ENCODE data around the gene AKR7A3.
"Not testable (repeated sequence)": the region's sequence is repeated elsewhere in the genome, so short reads cannot be mapped to it uniquely, and the experiment has no call there.

Gene AKR7A3

GRCh38 chr1:19287436-19288185 lies 959 bp downstream of the AKR7A3 start:
- no peak for DNase-seq (ENCODE audit: low read depth)

GRCh38 chr1:19285807-19286206 lies 2.8 kb downstream of the AKR7A3 start:
- not testable (repeated sequence) for DNase-seq (ENCODE audit: low read depth)

GRCh38 chr1:19285366-19285765 lies 3.2 kb downstream of the AKR7A3 start:
- DNase-seq (ENCODE audit: low read depth), result not testable (repeated sequence)

- DNase-seq (ENCODE audit: low read depth), result no peak
Measured at GRCh38 chr1:19284881-19285280, 3.7 kb downstream of the AKR7A3 start.

GRCh38 chr1:19283891-19284290 lies 4.7 kb downstream of the AKR7A3 start:
- no peak for DNase-seq (ENCODE audit: low read depth)

GRCh38 chr1:19274636-19275035 lies 13.9 kb downstream of the AKR7A3 start:
- DNase-seq (ENCODE audit: low read depth), result no peak

GRCh38 chr1:19273844-19274531 lies 14.6 kb downstream of the AKR7A3 start:
- not testable (repeated sequence) for DNase-seq (ENCODE audit: low read depth)

GRCh38 chr1:19273106-19273843 lies 15.3 kb downstream of the AKR7A3 start:
- DNase-seq (ENCODE audit: low read depth), result no peak

GRCh38 chr1:19272064-19272463 lies 16.5 kb downstream of the AKR7A3 start:
- no peak for DNase-seq (ENCODE audit: low read depth)

GRCh38 chr1:19270343-19270730 lies 18.2 kb downstream of the AKR7A3 start:
- DNase-seq (ENCODE audit: low read depth), result not testable (repeated sequence)

GRCh38 chr1:19269427-19270342 lies 18.9 kb downstream of the AKR7A3 start:
- not testable (repeated sequence) for DNase-seq (ENCODE audit: low read depth)

- no peak for DNase-seq (ENCODE audit: low read depth)
Measured at GRCh38 chr1:19268445-19268844, 20.1 kb downstream of the AKR7A3 start.

- no peak for DNase-seq (ENCODE audit: low read depth)
Measured at GRCh38 chr1:19262744-19263143, 25.8 kb downstream of the AKR7A3 start.

- DNase-seq (ENCODE audit: low read depth), result no peak
Measured at GRCh38 chr1:19262047-19262446, 26.5 kb downstream of the AKR7A3 start.

- no peak for DNase-seq (ENCODE audit: low read depth)
Measured at GRCh38 chr1:19260211-19261138, 28.1 kb downstream of the AKR7A3 start.

GRCh38 chr1:19258353-19258752 lies 30.2 kb downstream of the AKR7A3 start:
- no peak for DNase-seq (ENCODE audit: low read depth)

GRCh38 chr1:19257178-19257914 lies 31.2 kb downstream of the AKR7A3 start:
- DNase-seq (ENCODE audit: low read depth), result no peak

- not testable (repeated sequence) for DNase-seq (ENCODE audit: low read depth)
Measured at GRCh38 chr1:19256301-19256700, 32.3 kb downstream of the AKR7A3 start.

GRCh38 chr1:19255288-19255687 lies 33.3 kb downstream of the AKR7A3 start:
- no peak for DNase-seq (ENCODE audit: low read depth)

GRCh38 chr1:19254416-19254815 lies 34.2 kb downstream of the AKR7A3 start:
- DNase-seq (ENCODE audit: low read depth), result no peak
